ENCODE results near the gene CSTPP1.

- no peak for TF ChIP-seq CTCF (conservative IDR thresholded peaks at IDR 0.05 in 1 of 2, IDR thresholded peaks at IDR 0.05 in 1 of 2; ENCODE audit: low read depth in 1 of 2, low read length in 2 of 2)
- TF ChIP-seq EZH2 (IDR thresholded peaks at IDR 0.05; ENCODE audit: low read length, missing control alignments), result no peak
Observed at GRCh38 chr11:46947399-46948077, 11.0 kb downstream of the CSTPP1 start.
